Smooth muscle cell of the coronary artery (primary cell): ENCODE results near the gene SNX15. TPM values are rescaled to one million over a fixed set of nuclear protein-coding genes. Genes with fewer than 3 reads are reported as not detected.

Source experiments
- total RNA-seq: library from RNA; depleted of rRNA; stranded (reverse); fragments of >200 nt; gene quantifications from 2 replicates; pipeline ENCODE4 v1.2.3, GENCODE V29; 2014; ENCODE audit warnings: low replicate concordance

SNX15 gene
- total RNA-seq: 5.9 TPM in 2 replicates

GRCh38 chr11:65027213-65028067 lies at the start of gene SNX15:
Gene SNX15 (plus strand): TSS chr11:65027439. CDS start chr11:65027538, 99 bp downstream.

GRCh38 chr11:64996710-64997380 lies 30.4 kb upstream of the SNX15 start, which contains the start of gene BATF2:
Gene BATF2 (minus strand): TSS chr11:64996971. CDS start chr11:64996914, 57 bp downstream.

GRCh38 chr11:65013888-65014725 lies 13.1 kb upstream of the SNX15 start, which contains the start of gene ARL2:
Gene ARL2 (plus strand): TSS chr11:65014160. CDS start chr11:65014208, 48 bp downstream.

GRCh38 chr11:65040847-65041622 lies 13.8 kb downstream of the SNX15 start, which contains the start of gene SAC3D1:
Gene SAC3D1 (plus strand): TSS chr11:65041210. CDS start chr11:65041293, 83 bp downstream.

GRCh38 chr11:65058419-65059054 lies 31.3 kb downstream of the SNX15 start, which contains the start of gene NAALADL1:
Gene NAALADL1 (minus strand): TSS chr11:65058553. CDS start chr11:65058521, 32 bp downstream.

GRCh38 chr11:65083834-65084597 lies 56.8 kb downstream of the SNX15 start, which contains the start of the genes CDCA5 and ZFPL1:
Gene CDCA5 (minus strand): TSS chr11:65084040. CDS start chr11:65083978, 62 bp downstream.
Gene ZFPL1 (plus strand): TSS chr11:65084222. CDS start chr11:65084699, 477 bp downstream.

Other genes with a start within 250 kb of the SNX15 start
- gene SF1, start 248.9 kb upstream of the SNX15 start, total RNA-seq: 47.5 and 50.9 TPM in 2 replicates
- gene MAP4K2, start 224.2 kb upstream of the SNX15 start, total RNA-seq: 4.7 and 7.2 TPM in 2 replicates
- gene MEN1, start 216.9 kb upstream of the SNX15 start, total RNA-seq: 11.1 and 11.3 TPM in 2 replicates
- gene CDC42BPG, start 182.8 kb upstream of the SNX15 start, total RNA-seq: under 0.01 and 0.08 TPM in 2 replicates
- gene EHD1, start 148.8 kb upstream of the SNX15 start, total RNA-seq: 71.9 and 97.1 TPM in 2 replicates
- gene ATG2A, start 110.2 kb upstream of the SNX15 start, total RNA-seq: 5.6 and 9.2 TPM in 2 replicates
- 4.3 and 8.9 TPM in 2 replicates for gene PPP2R5B, start 102.8 kb upstream of the SNX15 start, total RNA-seq
- not detected in 2 replicates for gene GPHA2, start 91.5 kb upstream of the SNX15 start, total RNA-seq
- gene MAJIN, start 55.3 kb upstream of the SNX15 start, total RNA-seq: not detected in 2 replicates
- 0.15 TPM in 1 of 2 replicates, not detected in the other for gene BATF2, start 30.5 kb upstream of the SNX15 start, total RNA-seq
- 91.6 and 106 TPM in 2 replicates for gene ARL2, start 13.3 kb upstream of the SNX15 start, total RNA-seq
- 6.3 and 8.6 TPM in 2 replicates for gene SAC3D1, start 13.8 kb downstream of the SNX15 start, total RNA-seq
- gene NAALADL1, start 31.1 kb downstream of the SNX15 start, total RNA-seq: 13.1 and 25.5 TPM in 2 replicates
- 0.35 and 2.2 TPM in 2 replicates for gene CDCA5, start 56.6 kb downstream of the SNX15 start, total RNA-seq
- gene ZFPL1, start 56.8 kb downstream of the SNX15 start, total RNA-seq: 21.5 and 40.3 TPM in 2 replicates
- gene VPS51, start 68.8 kb downstream of the SNX15 start, total RNA-seq: 215 and 350 TPM in 2 replicates
- 7.6 and 8.8 TPM in 2 replicates for gene TM7SF2, start 84.4 kb downstream of the SNX15 start, total RNA-seq
- 3.0 and 7.5 TPM in 2 replicates for gene ZNHIT2, start 90.3 kb downstream of the SNX15 start, total RNA-seq
- gene FAU, start 94.7 kb downstream of the SNX15 start, total RNA-seq: 499 and 518 TPM in 2 replicates
- gene MRPL49, start 94.9 kb downstream of the SNX15 start, total RNA-seq: 25.4 and 41.2 TPM in 2 replicates
- 11.7 and 19.7 TPM in 2 replicates for gene SYVN1, start 107.1 kb downstream of the SNX15 start, total RNA-seq
- not detected in 2 replicates for gene SPDYC, start 142.8 kb downstream of the SNX15 start, total RNA-seq
- 49.4 and 94.9 TPM in 2 replicates for gene CAPN1, start 154.5 kb downstream of the SNX15 start, total RNA-seq
- 3.4 and 3.9 TPM in 2 replicates for gene POLA2, start 234.5 kb downstream of the SNX15 start, total RNA-seq